ENCODE results near the gene RAB3C.

Gene RAB3C

DNA sequence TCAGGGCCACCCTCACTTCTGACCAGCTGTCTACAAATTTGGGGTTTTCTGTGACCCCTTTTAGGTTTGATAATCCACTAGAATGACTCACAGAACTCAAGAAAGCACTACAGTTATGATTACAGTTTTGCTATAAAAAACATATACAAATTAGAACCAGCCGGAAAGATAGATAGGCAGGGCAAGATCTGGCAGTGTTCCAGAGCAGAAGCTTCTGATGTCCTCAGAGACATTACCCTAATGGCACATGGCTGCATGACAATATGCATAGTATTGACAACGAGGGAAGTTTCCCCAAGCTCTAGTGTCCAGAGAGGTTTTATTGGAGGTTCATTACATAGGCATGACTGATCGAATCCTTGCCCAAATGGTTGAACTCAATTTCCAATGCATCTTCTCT lies 158.1 kb downstream of the RAB3C start:
- Histone ChIP-seq H3K9me3 (ENCODE audit: control insufficient read depth, insufficient read depth, low read length) (no peaks in the 10 kb centered on the region), H3K9ac (ENCODE audit: low read depth, low read length) (no peak overlapping the region), H3K4me1 (ENCODE audit: insufficient read depth, low read length) (no peaks in the 10 kb centered on the region), H3K36me3 (ENCODE audit: insufficient read depth, low read length) (no peaks in the 10 kb centered on the region)

DNA sequence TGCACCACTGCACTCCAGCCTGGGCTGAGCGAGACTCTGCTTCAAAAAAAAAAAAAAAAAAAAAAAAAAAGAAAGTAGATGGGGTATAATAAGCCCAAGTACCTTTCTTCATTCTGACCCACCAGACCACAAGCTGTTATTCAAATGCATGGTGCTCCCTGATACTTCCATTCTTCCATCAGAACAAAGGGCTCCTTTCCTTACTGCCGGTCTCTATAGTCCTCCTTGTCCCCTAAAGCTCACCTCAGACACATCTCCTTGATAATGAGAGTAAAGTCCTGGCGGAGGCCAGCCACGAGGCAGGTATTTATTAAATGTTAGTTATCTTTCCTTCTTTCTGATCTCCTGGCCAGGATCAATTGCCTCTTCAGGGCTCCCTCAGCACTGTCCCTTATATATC lies 162.5 kb downstream of the RAB3C start:
- no peaks in the 10 kb centered on the region for H3K9me3 ChIP-seq (ENCODE audit: control insufficient read depth, insufficient read depth, low read length)
- no peaks in the 10 kb centered on the region for H3K36me3 ChIP-seq (ENCODE audit: insufficient read depth, low read length)
- no peaks in the 10 kb centered on the region for H3K4me1 ChIP-seq (ENCODE audit: insufficient read depth, low read length)
- no peak overlapping the region for H3K9ac ChIP-seq (ENCODE audit: low read depth, low read length)

DNA sequence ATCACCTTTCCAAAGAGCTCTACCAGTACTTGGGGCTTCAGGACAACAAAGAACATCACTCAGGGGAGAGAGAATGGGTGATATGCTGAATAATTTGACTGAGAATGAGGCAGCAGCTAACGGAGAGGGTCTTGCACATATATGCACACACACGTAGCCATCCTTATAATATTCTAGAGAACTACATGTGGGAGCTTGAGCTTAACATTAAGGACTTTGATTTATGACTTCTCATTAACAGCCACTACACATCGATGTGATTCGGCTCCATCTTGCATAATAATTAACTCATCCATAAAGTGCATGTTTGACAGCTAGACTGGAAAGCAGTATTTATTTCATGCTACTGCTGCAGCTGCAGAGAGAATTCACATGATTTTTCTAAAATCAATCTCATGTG lies 163.4 kb downstream of the RAB3C start:
- Histone ChIP-seq H3K9ac (ENCODE audit: low read depth, low read length) (no peak overlapping the region), H3K36me3 (ENCODE audit: insufficient read depth, low read length) (no peaks in the 10 kb centered on the region), H3K9me3 (ENCODE audit: control insufficient read depth, insufficient read depth, low read length) (no peaks in the 10 kb centered on the region), H3K4me1 (ENCODE audit: insufficient read depth, low read length) (no peaks in the 10 kb centered on the region)

DNA sequence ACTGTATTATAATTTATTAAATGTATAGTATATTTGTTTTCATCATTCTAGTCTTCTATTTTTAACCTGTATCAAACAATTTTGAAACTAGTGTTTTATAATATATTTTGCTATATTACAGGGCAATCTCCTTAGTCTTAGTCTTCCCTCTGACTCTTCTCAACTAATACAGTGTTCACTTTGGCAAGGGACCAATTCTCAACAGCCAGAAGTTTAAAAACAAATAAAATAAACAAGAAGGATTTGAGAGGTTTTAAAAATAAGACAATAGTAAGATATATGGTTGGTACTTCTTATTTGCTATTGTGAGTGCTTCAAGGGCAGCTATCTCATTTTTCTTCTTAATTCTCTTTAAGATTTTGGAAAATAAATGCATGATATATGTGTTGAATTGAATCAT lies 167.2 kb downstream of the RAB3C start:
- no peaks in the 10 kb centered on the region for H3K9me3 ChIP-seq (ENCODE audit: control insufficient read depth, insufficient read depth, low read length)
- no peaks in the 10 kb centered on the region for H3K4me1 ChIP-seq (ENCODE audit: insufficient read depth, low read length)
- H3K9ac ChIP-seq (ENCODE audit: low read depth, low read length), result no peak overlapping the region
- no peaks in the 10 kb centered on the region for H3K36me3 ChIP-seq (ENCODE audit: insufficient read depth, low read length)

DNA sequence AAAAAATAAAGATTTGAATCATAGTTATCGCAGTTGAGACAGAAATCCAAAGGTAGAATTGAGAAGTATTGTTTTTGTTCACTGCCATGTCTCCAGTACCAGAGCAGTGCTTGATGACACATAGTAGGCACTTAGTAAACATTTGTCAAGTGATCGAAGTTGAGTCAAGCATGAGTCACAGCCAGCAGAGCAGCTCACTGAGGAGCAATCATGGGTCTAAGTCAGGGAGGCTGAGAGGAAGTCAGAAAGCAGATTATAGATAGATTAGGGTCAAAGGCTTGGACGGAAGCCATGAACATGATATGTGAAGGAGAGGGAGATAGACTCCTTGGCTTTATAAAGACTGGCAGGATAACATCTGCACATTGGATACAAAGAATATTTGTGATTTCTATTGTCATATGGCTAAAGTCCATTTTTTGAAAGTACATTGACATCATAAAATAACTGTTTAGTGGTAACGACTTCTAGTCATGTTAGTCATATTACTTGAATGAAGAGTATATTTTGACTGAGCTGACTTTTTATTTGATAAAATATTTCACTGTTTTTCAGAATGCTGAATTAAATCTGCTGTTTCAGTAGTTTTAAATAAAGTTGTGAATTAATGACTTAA lies 168.5 kb downstream of the RAB3C start:
- no peaks in the 10 kb centered on the region for H3K4me1 ChIP-seq (ENCODE audit: insufficient read depth, low read length)
- H3K9me3 ChIP-seq (ENCODE audit: control insufficient read depth, insufficient read depth, low read length), result no peaks in the 10 kb centered on the region
- H3K9ac ChIP-seq (ENCODE audit: low read depth, low read length), result no peak overlapping the region
- no peaks in the 10 kb centered on the region for H3K36me3 ChIP-seq (ENCODE audit: insufficient read depth, low read length)

DNA sequence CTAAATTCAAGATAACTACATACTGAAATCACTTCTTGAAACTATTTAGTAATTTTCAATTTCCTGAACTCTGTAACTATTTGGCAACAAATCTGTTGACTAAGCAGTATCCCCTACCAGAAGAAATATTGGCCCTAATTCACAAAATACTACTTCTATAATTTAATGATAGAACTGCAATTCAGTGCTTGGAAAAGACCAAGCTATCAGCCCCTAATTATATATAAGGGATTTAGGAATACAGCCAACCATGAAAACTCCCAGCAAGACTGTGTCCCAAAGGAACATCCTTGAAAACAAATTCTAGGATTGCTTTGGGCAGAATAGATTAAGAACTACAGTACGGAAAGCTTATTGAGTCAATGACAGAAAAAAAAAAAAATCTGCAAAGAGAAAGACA lies 169.2 kb downstream of the RAB3C start:
- H3K4me1 ChIP-seq (ENCODE audit: insufficient read depth, low read length), result no peaks in the 10 kb centered on the region
- H3K9me3 ChIP-seq (ENCODE audit: control insufficient read depth, insufficient read depth, low read length), result no peaks in the 10 kb centered on the region
- no peaks in the 10 kb centered on the region for H3K36me3 ChIP-seq (ENCODE audit: insufficient read depth, low read length)
- no peak overlapping the region for H3K9ac ChIP-seq (ENCODE audit: low read depth, low read length)

- H3K9ac ChIP-seq (ENCODE audit: low read depth, low read length), result no peak overlapping the region
- no peaks in the 10 kb centered on the region for H3K4me1 ChIP-seq (ENCODE audit: insufficient read depth, low read length)
- H3K36me3 ChIP-seq (ENCODE audit: insufficient read depth, low read length), result no peaks in the 10 kb centered on the region
- H3K9me3 ChIP-seq (ENCODE audit: control insufficient read depth, insufficient read depth, low read length), result no peaks in the 10 kb centered on the region
Measured at GRCh38 chr5:58753446-58753845, 170.6 kb downstream of the RAB3C start.

DNA sequence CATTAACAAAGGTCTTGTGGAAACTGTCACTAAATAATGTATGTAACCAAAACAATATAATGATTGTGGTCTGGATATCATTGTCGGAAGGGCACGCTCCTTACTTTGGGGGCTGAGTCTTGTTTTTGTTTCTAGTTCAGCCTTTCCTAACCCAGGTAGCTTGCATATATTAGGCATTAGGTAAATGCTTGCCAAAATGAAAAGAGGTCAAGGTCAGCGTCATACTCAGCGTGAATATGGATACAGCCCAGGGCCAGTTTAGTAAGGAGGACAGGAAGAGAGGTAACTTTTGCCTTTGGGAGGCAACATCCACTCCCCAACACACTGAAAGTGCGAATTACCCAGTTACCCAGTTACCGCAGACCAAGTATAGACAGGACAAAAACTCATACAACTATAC lies 171.4 kb downstream of the RAB3C start:
- H3K9ac ChIP-seq (ENCODE audit: low read depth, low read length), result no peak overlapping the region
- no peaks in the 10 kb centered on the region for H3K36me3 ChIP-seq (ENCODE audit: insufficient read depth, low read length)
- no peaks in the 10 kb centered on the region for H3K4me1 ChIP-seq (ENCODE audit: insufficient read depth, low read length)
- no peaks in the 10 kb centered on the region for H3K9me3 ChIP-seq (ENCODE audit: control insufficient read depth, insufficient read depth, low read length)

- no peaks in the 10 kb centered on the region for H3K36me3 ChIP-seq (ENCODE audit: insufficient read depth, low read length)
- no peak overlapping the region for H3K9ac ChIP-seq (ENCODE audit: low read depth, low read length)
Measured at GRCh38 chr5:58755397-58755796, 172.5 kb downstream of the RAB3C start.

DNA sequence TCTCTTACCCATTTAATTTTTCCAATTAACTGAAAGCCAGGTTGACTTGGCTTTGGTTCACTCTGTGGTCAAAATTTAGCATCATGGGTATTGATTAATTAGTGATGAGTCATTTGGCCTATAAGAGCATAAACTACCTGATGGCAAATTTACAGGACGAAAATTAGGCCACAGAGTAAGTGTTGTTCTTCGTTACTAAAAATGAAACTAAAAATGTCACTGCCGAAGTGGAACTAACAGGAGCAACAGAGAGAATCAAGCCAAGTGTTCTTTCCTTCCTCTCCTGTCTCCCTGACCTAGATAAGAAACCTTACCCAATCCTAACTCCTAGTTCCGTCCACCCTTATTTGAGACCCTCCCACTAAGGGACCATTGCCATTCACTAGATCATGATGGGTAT lies 176.9 kb downstream of the RAB3C start:
- H3K36me3 ChIP-seq (ENCODE audit: insufficient read depth, low read length), result no peaks in the 10 kb centered on the region
- no peak overlapping the region for H3K9ac ChIP-seq (ENCODE audit: low read depth, low read length)
- H3K9me3 ChIP-seq (ENCODE audit: control insufficient read depth, insufficient read depth, low read length), result no peaks in the 10 kb centered on the region

More at GRCh38 chr5:58755397-58755796, 172.5 kb downstream of the RAB3C start:
- no peaks in the 10 kb centered on the region for H3K9me3 ChIP-seq (ENCODE audit: control insufficient read depth, insufficient read depth, low read length)
- H3K4me1 ChIP-seq (ENCODE audit: insufficient read depth, low read length), result no peaks in the 10 kb centered on the region

GRCh38 chr5:58760222-58760621 lies 177.3 kb downstream of the RAB3C start:
- no peaks in the 10 kb centered on the region for H3K4me1 ChIP-seq (ENCODE audit: insufficient read depth, low read length)
- H3K9ac ChIP-seq (ENCODE audit: low read depth, low read length), result no peak overlapping the region
- no peaks in the 10 kb centered on the region for H3K36me3 ChIP-seq (ENCODE audit: insufficient read depth, low read length)
- H3K9me3 ChIP-seq (ENCODE audit: control insufficient read depth, insufficient read depth, low read length), result no peaks in the 10 kb centered on the region

More for the DNA sequence above, 176.9 kb downstream of the RAB3C start:
- no peaks in the 10 kb centered on the region for H3K4me1 ChIP-seq (ENCODE audit: insufficient read depth, low read length)

DNA sequence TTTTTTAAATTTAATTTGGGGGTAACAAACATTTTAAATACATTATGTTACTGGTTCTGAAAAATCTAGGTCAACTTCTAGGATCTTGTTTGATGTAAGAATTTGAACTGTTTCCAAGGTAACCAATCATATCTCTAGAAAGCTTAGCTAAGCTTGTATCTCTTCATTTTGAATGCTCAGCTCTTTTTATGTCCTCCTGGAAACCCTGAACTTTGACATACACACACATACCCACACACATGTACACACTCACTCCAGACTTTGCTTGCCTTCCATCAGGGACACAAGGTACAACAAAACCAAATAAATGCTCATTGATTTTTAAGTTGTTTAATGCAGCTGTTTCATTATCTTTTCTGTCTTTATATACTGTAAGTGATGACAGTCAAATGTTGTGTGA lies 178.5 kb downstream of the RAB3C start:
- Histone ChIP-seq H3K4me1 (ENCODE audit: insufficient read depth, low read length) (no peaks in the 10 kb centered on the region), H3K9me3 (ENCODE audit: control insufficient read depth, insufficient read depth, low read length) (no peaks in the 10 kb centered on the region), H3K9ac (ENCODE audit: low read depth, low read length) (no peak overlapping the region), H3K36me3 (ENCODE audit: insufficient read depth, low read length) (no peaks in the 10 kb centered on the region)

DNA sequence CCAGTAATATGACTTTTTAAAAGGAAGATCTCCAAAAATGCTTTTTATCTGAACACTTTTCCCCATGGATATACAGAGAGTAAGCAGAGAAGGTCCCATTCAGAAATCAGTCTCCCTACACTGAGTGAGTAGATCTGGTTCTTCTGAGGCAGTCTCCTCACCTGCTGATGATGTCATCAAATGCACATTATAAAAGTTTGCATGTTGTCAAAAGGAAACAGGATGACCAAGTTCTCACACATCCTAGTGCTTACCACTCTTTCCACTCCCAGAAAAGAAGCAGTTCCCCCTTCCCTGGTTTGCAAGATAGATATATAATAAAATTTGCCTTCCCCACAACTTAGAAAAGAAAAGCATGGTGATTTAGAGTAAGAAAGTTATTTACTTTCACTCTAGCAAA lies 180.5 kb downstream of the RAB3C start:
- no peaks in the 10 kb centered on the region for H3K9me3 ChIP-seq (ENCODE audit: control insufficient read depth, insufficient read depth, low read length)
- no peak overlapping the region for H3K9ac ChIP-seq (ENCODE audit: low read depth, low read length)
- H3K36me3 ChIP-seq (ENCODE audit: insufficient read depth, low read length), result no peaks in the 10 kb centered on the region
- H3K4me1 ChIP-seq (ENCODE audit: insufficient read depth, low read length), result no peaks in the 10 kb centered on the region

DNA sequence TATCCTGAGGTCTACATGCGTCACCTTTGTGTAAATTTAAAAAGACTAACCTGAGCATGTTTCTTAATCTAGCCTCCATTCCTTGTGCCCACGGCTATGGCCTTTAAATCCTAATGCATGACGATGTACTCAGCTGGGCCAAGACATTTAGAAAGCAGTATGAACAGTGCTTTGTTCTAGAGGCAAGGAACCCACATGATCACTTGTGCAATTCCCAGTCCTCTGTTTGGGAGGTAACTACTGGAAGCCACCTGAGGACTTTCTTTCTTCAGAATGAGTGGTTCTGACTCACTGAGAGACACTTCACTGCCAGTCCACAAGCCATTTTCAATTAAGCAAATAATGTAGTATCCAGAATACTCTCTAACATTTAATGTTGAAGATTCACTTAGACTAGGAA lies 181.3 kb downstream of the RAB3C start:
- Histone ChIP-seq H3K4me1 (ENCODE audit: insufficient read depth, low read length) (no peaks in the 10 kb centered on the region), H3K9ac (ENCODE audit: low read depth, low read length) (no peak overlapping the region), H3K36me3 (ENCODE audit: insufficient read depth, low read length) (no peaks in the 10 kb centered on the region), H3K9me3 (ENCODE audit: control insufficient read depth, insufficient read depth, low read length) (no peaks in the 10 kb centered on the region)

- no peak overlapping the region for H3K9ac ChIP-seq (ENCODE audit: low read depth, low read length)
- H3K4me1 ChIP-seq (ENCODE audit: insufficient read depth, low read length), result no peaks in the 10 kb centered on the region
- no peaks in the 10 kb centered on the region for H3K9me3 ChIP-seq (ENCODE audit: control insufficient read depth, insufficient read depth, low read length)
- no peaks in the 10 kb centered on the region for H3K36me3 ChIP-seq (ENCODE audit: insufficient read depth, low read length)
Measured at GRCh38 chr5:58765058-58765457, 182.2 kb downstream of the RAB3C start.

DNA sequence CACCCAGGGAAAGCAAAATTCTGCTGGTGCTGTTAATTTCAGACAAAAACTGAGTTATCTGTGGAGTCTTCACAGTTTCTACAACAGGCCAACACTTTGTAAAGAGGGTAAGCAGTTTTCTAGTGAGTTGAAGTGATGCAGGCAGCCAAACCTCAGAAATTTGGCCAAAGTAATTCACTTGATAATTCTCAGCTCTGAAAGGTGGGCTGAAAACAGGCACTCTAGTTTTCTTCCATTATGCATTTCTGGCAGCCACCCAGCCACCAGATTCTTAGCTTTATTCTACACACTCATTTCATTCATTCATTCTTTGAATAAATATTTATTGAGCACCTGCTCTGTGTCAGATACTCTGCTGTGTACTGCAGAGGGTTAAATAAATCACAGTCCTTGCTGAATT lies 184.2 kb downstream of the RAB3C start:
- Histone ChIP-seq H3K9me3 (ENCODE audit: control insufficient read depth, insufficient read depth, low read length) (no peaks in the 10 kb centered on the region), H3K9ac (ENCODE audit: low read depth, low read length) (no peak overlapping the region), H3K36me3 (ENCODE audit: insufficient read depth, low read length) (no peaks in the 10 kb centered on the region), H3K4me1 (ENCODE audit: insufficient read depth, low read length) (no peaks in the 10 kb centered on the region)

Data from ES-I3 (cell line).